Body of pancreas (tissue), 4 donors: Measurements from ENCODE around the gene HOXA9.

Experiments
- CTCF ChIP-seq, 7 experiments: fragments of 450-650 bp in 4 of 7; fragments of 200-600 bp in 3 of 7; sonication (generic) in 3 of 7; IDR thresholded peaks; one replicate each; pipeline ENCODE4 v1.5.1; 2016 to 2019; ENCODE audit warnings: antibody characterized with exemption in 7 of 7
- POLR2A ChIP-seq, 3 donors: fragments of 450-650 bp; IDR thresholded peaks; one replicate each; pipeline ENCODE4 v1.6.1; 2016; ENCODE audit warnings: antibody characterized with exemption in 3 of 3, mild to moderate bottlenecking in 2 of 3

GRCh38 chr7:27134392-27134791 lies 30.9 kb downstream of the HOXA9 start:
- TF ChIP-seq CTCF (IDR thresholded peaks at IDR 0.05) (no peak), POLR2A (IDR thresholded peaks at IDR 0.05) (no peak)
